Measurements from ENCODE around the gene CD300LB.

CD300LB gene

GRCh38 chr17:74485841-74486240, 45.4 kb downstream of the CD300LB start:
- Histone ChIP-seq H3K9me3 (ENCODE audit: insufficient read depth, low read length, severe bottlenecking) (no peaks in the 10 kb centered on the region), H4K20me1 (ENCODE audit: insufficient read depth, low read length) (0 out of 2 replicates have a peak, but pooled peaks cover 9% of the 10 kb centered on the region), H3K79me2 (ENCODE audit: insufficient read depth, low read length) (no peaks in the 10 kb centered on the region), H3K36me3 (ENCODE audit: insufficient read depth, low read length) (no peaks in the 10 kb centered on the region), H3K27me3 (ENCODE audit: insufficient read depth, low read length, poor library complexity) (peaks cover 3% of the 10 kb centered on the region), H2AFZ (ENCODE audit: low read depth, low read length) (no peak overlapping the region), H3K27ac (ENCODE audit: low read length) (no peak overlapping the region), H3K4me1 (ENCODE audit: insufficient read depth, low read length) (peaks cover 4% of the 10 kb centered on the region; the same call in 1 of the 2 replicates), H3K4me3 (ENCODE audit: low read depth in 1 of 2, low read length in 2 of 2) (no peak overlapping the region), H3K9ac (ENCODE audit: low read depth, low read length) (no peak overlapping the region), H3K4me2 (ENCODE audit: insufficient read depth, low read length) (no peak overlapping the region)
- no peak for TF ChIP-seq CTCF (IDR thresholded peaks at IDR 0.05; ENCODE audit: borderline replicate concordance, extremely low read depth, low read length, poor library complexity, severe bottlenecking)
- no peak for TF ChIP-seq EZH2 (IDR thresholded peaks at IDR 0.05; ENCODE audit: borderline replicate concordance, low read depth, low read length, severe bottlenecking)
- DNase-seq = no peak
- no peak for ATAC-seq (ENCODE audit: insufficient read depth, low read depth)

GRCh38 chr17:74485022-74485743, 46.1 kb downstream of the CD300LB start:
- Histone ChIP-seq H3K9ac (ENCODE audit: low read depth, low read length) (no peak overlapping the region), H3K4me2 (ENCODE audit: insufficient read depth, low read length) (no peak overlapping the region), H3K27ac (ENCODE audit: low read length) (no peak overlapping the region), H3K27me3 (ENCODE audit: insufficient read depth, low read length, poor library complexity) (peaks cover 3% of the 10 kb centered on the region), H3K79me2 (ENCODE audit: insufficient read depth, low read length) (no peaks in the 10 kb centered on the region), H2AFZ (ENCODE audit: low read depth, low read length) (no peak overlapping the region), H3K9me3 (ENCODE audit: insufficient read depth, low read length, severe bottlenecking) (no peaks in the 10 kb centered on the region), H3K4me1 (ENCODE audit: insufficient read depth, low read length) (peaks cover 11% of the 10 kb centered on the region), H3K4me3 (ENCODE audit: low read depth in 1 of 2, low read length in 2 of 2) (no peak overlapping the region), H4K20me1 (ENCODE audit: insufficient read depth, low read length) (0 out of 2 replicates have a peak, but pooled peaks cover 11% of the 10 kb centered on the region), H3K36me3 (ENCODE audit: insufficient read depth, low read length) (no peaks in the 10 kb centered on the region)
- no peak for TF ChIP-seq CTCF (IDR thresholded peaks at IDR 0.05; ENCODE audit: borderline replicate concordance, extremely low read depth, low read length, poor library complexity, severe bottlenecking)
- no peak for TF ChIP-seq EZH2 (IDR thresholded peaks at IDR 0.05; ENCODE audit: borderline replicate concordance, low read depth, low read length, severe bottlenecking)
- no peak for DNase-seq
- ATAC-seq (ENCODE audit: insufficient read depth, low read depth) = no peak

GRCh38 chr17:74484066-74484465, 47.2 kb downstream of the CD300LB start:
- H3K9ac ChIP-seq (ENCODE audit: low read depth, low read length) = no peak overlapping the region
- peaks cover 22% of the 10 kb centered on the region for H3K4me1 ChIP-seq (ENCODE audit: insufficient read depth, low read length)
- no peak overlapping the region for H3K27ac ChIP-seq (ENCODE audit: low read length)
- no peak overlapping the region for H3K4me2 ChIP-seq (ENCODE audit: insufficient read depth, low read length)
- H2AFZ ChIP-seq (ENCODE audit: low read depth, low read length) = no peak overlapping the region
- H4K20me1 ChIP-seq (ENCODE audit: insufficient read depth, low read length) = 0 out of 2 replicates have a peak, but pooled peaks cover 12% of the 10 kb centered on the region
- ATAC-seq (ENCODE audit: insufficient read depth, low read depth) (no peak), DNase-seq (no peak)
- no peaks in the 10 kb centered on the region for H3K36me3 ChIP-seq (ENCODE audit: insufficient read depth, low read length)
- no peak for TF ChIP-seq CTCF (IDR thresholded peaks at IDR 0.05; ENCODE audit: borderline replicate concordance, extremely low read depth, low read length, poor library complexity, severe bottlenecking)
- no peak for TF ChIP-seq EZH2 (IDR thresholded peaks at IDR 0.05; ENCODE audit: borderline replicate concordance, low read depth, low read length, severe bottlenecking)
- no peak overlapping the region for H3K4me3 ChIP-seq (ENCODE audit: low read depth in 1 of 2, low read length in 2 of 2)
- H3K27me3 ChIP-seq (ENCODE audit: insufficient read depth, low read length, poor library complexity) = peaks cover 3% of the 10 kb centered on the region
- H3K79me2 ChIP-seq (ENCODE audit: insufficient read depth, low read length) = no peaks in the 10 kb centered on the region
- no peaks in the 10 kb centered on the region for H3K9me3 ChIP-seq (ENCODE audit: insufficient read depth, low read length, severe bottlenecking)

Data from DND-41 (cell line).